H7 (cell line): Measurements from ENCODE around the gene INPP5B. TPM values are rescaled to one million over a fixed set of nuclear protein-coding genes. Genes with fewer than 3 reads are reported as not detected.

ENCODE experiments used
- DNase-seq: peaks from one replicate; pipeline ENCODE4 v3.0.0; 2012
- H3K27me3 ChIP-seq: 2 replicates; pipeline ENCODE4 v1.6.0; 2011; ENCODE audit warnings: mild to moderate bottlenecking, low read length; ENCODE audit not compliant: control insufficient read depth, insufficient read depth
- H3K36me3 ChIP-seq: replicated peaks from 2 replicates; pipeline ENCODE4 v1.5.1; 2011; ENCODE audit warnings: low read length; ENCODE audit not compliant: control insufficient read depth, insufficient read depth
- H3K4me3 ChIP-seq: 2 replicates; pipeline ENCODE4 v1.5.1; 2011; ENCODE audit warnings: low read depth, mild to moderate bottlenecking, control low read depth, low read length, moderate library complexity; ENCODE audit not compliant: insufficient read depth
- total RNA-seq: library from RNA; depleted of rRNA; stranded (reverse); fragments of >200 nt; shearing (Covaris generic); gene quantifications from 2 replicates; pipeline ENCODE4 v1.2.3, GENCODE V29; 2014

Gene INPP5B
- total RNA-seq, 1 experiment from 2014 or later: 34.3 TPM

- DNase-seq: no peak
- Histone ChIP-seq H3K27me3 (no peaks in the 10 kb centered on the region), H3K4me3 (no peak overlapping the region), H3K36me3 (peaks cover 6% of the 10 kb centered on the region)
These were observed 92.4 kb downstream of the INPP5B start for GRCh38 chr1:37854406-37854805.

GRCh38 chr1:37853157-37853556 is 93.7 kb downstream of the INPP5B start:
- Histone ChIP-seq H3K4me3 (no peak overlapping the region), H3K27me3 (no peaks in the 10 kb centered on the region), H3K36me3 (peaks cover 6% of the 10 kb centered on the region)
- DNase-seq: no peak

GRCh38 chr1:37851782-37852210 is 95.1 kb downstream of the INPP5B start:
- peaks cover 4% of the 10 kb centered on the region for H3K36me3 ChIP-seq
- H3K4me3 ChIP-seq: no peak overlapping the region
- H3K27me3 ChIP-seq: no peaks in the 10 kb centered on the region
- DNase-seq: no peak

- Histone ChIP-seq H3K4me3 (no peak overlapping the region), H3K36me3 (peaks cover 4% of the 10 kb centered on the region), H3K27me3 (no peaks in the 10 kb centered on the region)
- DNase-seq: no peak
These were observed 95.6 kb downstream of the INPP5B start for GRCh38 chr1:37851262-37851661.

GRCh38 chr1:37850352-37850955 is 96.4 kb downstream of the INPP5B start:
- H3K36me3 ChIP-seq: peaks cover 4% of the 10 kb centered on the region
- H3K4me3 ChIP-seq: no peak overlapping the region
- DNase-seq: no peak
- no peaks in the 10 kb centered on the region for H3K27me3 ChIP-seq

GRCh38 chr1:37849480-37849879 is 97.4 kb downstream of the INPP5B start:
- H3K36me3 ChIP-seq: no peaks in the 10 kb centered on the region
- no peaks in the 10 kb centered on the region for H3K27me3 ChIP-seq
- no peak overlapping the region for H3K4me3 ChIP-seq
- no peak for DNase-seq

- H3K27me3 ChIP-seq: no peaks in the 10 kb centered on the region
- H3K36me3 ChIP-seq: no peaks in the 10 kb centered on the region
- no peak for DNase-seq
- no peak overlapping the region for H3K4me3 ChIP-seq
These were observed 100.1 kb downstream of the INPP5B start for GRCh38 chr1:37846647-37847339.

- Histone ChIP-seq H3K36me3 (no peaks in the 10 kb centered on the region), H3K27me3 (no peaks in the 10 kb centered on the region), H3K4me3 (no peak overlapping the region)
These were observed 101.1 kb downstream of the INPP5B start for GRCh38 chr1:37845786-37846185.

GRCh38 chr1:37845049-37845646 is 101.7 kb downstream of the INPP5B start:
- H3K27me3 ChIP-seq: no peaks in the 10 kb centered on the region
- H3K36me3 ChIP-seq: no peaks in the 10 kb centered on the region
- no peak overlapping the region for H3K4me3 ChIP-seq
- no peak for DNase-seq

More at GRCh38 chr1:37845786-37846185, 101.1 kb downstream of the INPP5B start:
- DNase-seq: no peak

GRCh38 chr1:37844536-37844935 is 102.3 kb downstream of the INPP5B start:
- peaks cover 3% of the 10 kb centered on the region for H3K36me3 ChIP-seq
- no peaks in the 10 kb centered on the region for H3K27me3 ChIP-seq
- H3K4me3 ChIP-seq: no peak overlapping the region
- no peak for DNase-seq

- Histone ChIP-seq H3K27me3 (no peaks in the 10 kb centered on the region), H3K4me3 (no peak overlapping the region), H3K36me3 (peaks cover 3% of the 10 kb centered on the region)
- no peak for DNase-seq
These were observed 105.2 kb downstream of the INPP5B start for GRCh38 chr1:37841652-37842051.

- H3K4me3 ChIP-seq: no peak overlapping the region
- peaks cover 3% of the 10 kb centered on the region for H3K36me3 ChIP-seq
- DNase-seq: no peak
- H3K27me3 ChIP-seq: no peaks in the 10 kb centered on the region
These were observed 106.1 kb downstream of the INPP5B start for GRCh38 chr1:37840711-37841110.

GRCh38 chr1:37839676-37840075 is 107.2 kb downstream of the INPP5B start:
- peaks cover 7% of the 10 kb centered on the region for H3K36me3 ChIP-seq

DNA sequence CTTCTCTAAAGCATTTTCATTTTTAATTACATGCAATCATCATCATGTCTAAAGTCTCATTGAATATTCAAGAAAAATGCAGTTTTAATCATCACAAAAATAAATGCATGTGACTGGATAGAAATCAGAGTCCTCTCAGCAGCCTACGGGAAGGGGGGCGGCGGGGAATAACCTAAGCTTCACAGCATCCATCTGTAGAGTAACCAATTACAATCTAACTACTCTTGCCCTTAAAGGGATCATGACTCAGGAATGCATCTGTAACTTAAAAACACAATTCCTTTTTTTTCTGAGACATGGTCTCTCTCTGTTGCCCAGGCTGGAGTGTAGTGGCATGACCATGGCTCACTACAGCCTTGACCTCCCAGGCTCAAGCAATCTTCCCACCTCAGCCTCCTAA is 110.1 kb downstream of the INPP5B start:
- peaks cover 8% of the 10 kb centered on the region for H3K36me3 ChIP-seq
- H3K4me3 ChIP-seq: no peak overlapping the region
- no peaks in the 10 kb centered on the region for H3K27me3 ChIP-seq
- no peak for DNase-seq

More at GRCh38 chr1:37839676-37840075, 107.2 kb downstream of the INPP5B start:
- Histone ChIP-seq H3K4me3 (no peak overlapping the region), H3K27me3 (no peaks in the 10 kb centered on the region)
- no peak for DNase-seq

DNA sequence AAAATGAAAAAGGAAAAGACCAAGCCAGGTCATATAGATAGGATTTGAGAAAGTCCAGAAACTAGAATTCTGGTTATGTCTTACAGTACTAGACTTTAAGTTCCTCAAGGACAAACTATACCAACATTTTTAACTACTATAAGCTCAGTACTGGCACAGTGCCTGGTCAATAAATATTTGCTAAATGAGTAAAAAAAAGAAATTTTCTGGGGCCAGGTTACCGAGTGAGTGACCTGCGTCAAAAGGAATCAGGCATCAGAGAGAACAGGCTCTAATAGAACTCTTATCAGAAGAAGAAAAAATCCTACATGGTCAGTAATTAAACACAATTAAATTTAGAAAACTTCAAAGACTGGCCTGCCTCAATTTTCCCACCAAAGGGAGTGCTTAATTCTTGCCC is 115.0 kb downstream of the INPP5B start:
- no peaks in the 10 kb centered on the region for H3K27me3 ChIP-seq
- no peak overlapping the region for H3K4me3 ChIP-seq
- H3K36me3 ChIP-seq: peaks cover 4% of the 10 kb centered on the region
- no peak for DNase-seq
